ENCODE measurements around the gene AOAH.

AOAH gene

DNA sequence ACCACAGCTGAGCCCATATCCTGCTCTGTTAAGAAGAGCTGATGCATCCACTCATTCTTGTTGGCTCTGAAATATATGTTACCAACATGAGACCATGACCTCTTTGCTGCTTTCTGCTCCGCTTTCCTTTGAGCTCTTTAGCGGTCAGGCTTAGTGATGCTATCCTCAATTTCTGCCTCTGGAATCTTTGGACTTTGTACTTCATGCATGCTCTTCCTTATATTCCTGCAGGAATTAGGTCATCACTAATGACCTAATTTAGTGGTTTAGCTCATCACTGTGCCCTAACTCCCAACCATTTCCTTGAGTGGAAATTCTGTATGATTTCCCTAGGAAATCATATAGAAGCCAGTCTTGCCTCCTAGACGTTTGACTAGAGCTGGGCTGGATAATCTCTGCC, 119.5 kb downstream of the AOAH start:
- TF ChIP-seq, protein P1, sequence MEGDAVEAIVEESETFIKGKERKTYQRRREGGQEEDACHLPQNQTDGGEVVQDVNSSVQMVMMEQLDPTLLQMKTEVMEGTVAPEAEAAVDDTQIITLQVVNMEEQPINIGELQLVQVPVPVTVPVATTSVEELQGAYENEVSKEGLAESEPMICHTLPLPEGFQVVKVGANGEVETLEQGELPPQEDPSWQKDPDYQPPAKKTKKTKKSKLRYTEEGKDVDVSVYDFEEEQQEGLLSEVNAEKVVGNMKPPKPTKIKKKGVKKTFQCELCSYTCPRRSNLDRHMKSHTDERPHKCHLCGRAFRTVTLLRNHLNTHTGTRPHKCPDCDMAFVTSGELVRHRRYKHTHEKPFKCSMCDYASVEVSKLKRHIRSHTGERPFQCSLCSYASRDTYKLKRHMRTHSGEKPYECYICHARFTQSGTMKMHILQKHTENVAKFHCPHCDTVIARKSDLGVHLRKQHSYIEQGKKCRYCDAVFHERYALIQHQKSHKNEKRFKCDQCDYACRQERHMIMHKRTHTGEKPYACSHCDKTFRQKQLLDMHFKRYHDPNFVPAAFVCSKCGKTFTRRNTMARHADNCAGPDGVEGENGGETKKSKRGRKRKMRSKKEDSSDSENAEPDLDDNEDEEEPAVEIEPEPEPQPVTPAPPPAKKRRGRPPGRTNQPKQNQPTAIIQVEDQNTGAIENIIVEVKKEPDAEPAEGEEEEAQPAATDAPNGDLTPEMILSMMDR (conservative IDR thresholded peaks at IDR 0.05; ENCODE audit: low read length) = no peak
- TF ChIP-seq EZH2phosphoT487 (IDR thresholded peaks at IDR 0.05; ENCODE audit: borderline replicate concordance) = no peak
- H4K20me1 ChIP-seq (ENCODE audit: insufficient read depth, low read length, poor library complexity, severe bottlenecking) = no peaks in the 10 kb centered on the region
- H3K9ac ChIP-seq (ENCODE audit: low read depth, low read length, poor library complexity, severe bottlenecking) = no peak overlapping the region
- H3K4me1 ChIP-seq (ENCODE audit: insufficient read depth, low read length, poor library complexity, severe bottlenecking) = peaks cover 27% of the 10 kb centered on the region
- H3K4me3 ChIP-seq (ENCODE audit: low read length, poor library complexity, severe bottlenecking) = no peak overlapping the region
- no peak overlapping the region for H3K4me2 ChIP-seq (ENCODE audit: low read depth, low read length, poor library complexity, severe bottlenecking)
- H3K36me3 ChIP-seq (ENCODE audit: insufficient read depth, low read length) = no peaks in the 10 kb centered on the region
- no peaks in the 10 kb centered on the region for H3F3A ChIP-seq (ENCODE audit: low read depth)
- H3K9me2 ChIP-seq (replicated peaks; ENCODE audit: low read depth, low read length) = no peaks in the 10 kb centered on the region
- no peaks in the 10 kb centered on the region for H3K9me3 ChIP-seq (ENCODE audit: insufficient read depth, low read depth, low read length)
- no peaks in the 10 kb centered on the region for H3K79me2 ChIP-seq (ENCODE audit: insufficient read depth, low read length)
- H2AFZ ChIP-seq (ENCODE audit: low read length) = no peak overlapping the region
- no peaks in the 10 kb centered on the region for H3K27me3 ChIP-seq (ENCODE audit: insufficient read depth, low read length, poor library complexity, severe bottlenecking)

DNA sequence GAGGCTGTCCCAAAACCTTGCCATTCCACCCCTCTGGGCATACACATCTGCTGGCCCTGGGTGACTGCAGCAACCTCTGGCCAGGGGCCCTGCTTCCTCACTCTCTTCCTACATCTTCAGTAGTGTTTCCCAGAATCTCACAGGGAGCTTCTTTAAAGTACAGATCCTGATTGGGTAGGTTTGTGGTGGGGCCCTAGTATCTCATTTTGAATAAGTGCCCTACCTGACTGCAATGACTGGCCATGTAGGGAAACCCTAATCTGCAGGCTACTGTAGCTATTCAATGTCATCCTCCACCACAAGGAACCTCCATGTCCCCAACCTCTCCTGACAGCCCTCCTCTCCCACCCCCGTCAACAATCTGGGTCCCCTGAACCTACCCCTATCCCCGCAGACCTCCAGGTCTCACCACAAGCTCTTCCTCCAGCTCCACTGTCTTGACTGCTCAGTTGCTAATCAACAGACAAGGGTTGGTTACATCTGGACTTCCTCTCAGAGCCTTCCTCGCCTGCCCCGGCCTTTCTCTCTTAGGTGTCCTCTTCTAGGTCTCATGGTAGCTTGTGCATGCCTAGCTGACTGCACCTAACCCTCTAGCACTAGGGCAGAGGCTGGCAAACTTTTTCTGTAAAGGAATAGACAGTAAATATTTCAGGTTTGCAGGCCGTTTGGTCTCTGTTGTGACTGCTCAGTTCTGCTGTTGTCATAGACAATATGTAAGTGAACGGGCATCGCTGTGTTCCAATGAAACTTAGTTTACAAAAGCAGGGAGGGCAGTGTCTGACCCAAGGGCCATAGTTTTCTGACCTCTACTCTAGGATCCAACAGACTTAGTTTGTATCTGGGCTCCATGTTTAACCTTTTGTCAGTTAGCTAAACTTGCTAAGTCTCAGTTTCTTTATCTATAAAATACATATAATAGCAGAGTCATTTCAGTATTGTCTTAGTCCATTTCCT, 121.1 kb downstream of the AOAH start:
- Histone ChIP-seq H4K20me1 (ENCODE audit: insufficient read depth, low read length, poor library complexity, severe bottlenecking) (no peaks in the 10 kb centered on the region), H3K27me3 (ENCODE audit: insufficient read depth, low read length, poor library complexity, severe bottlenecking) (no peaks in the 10 kb centered on the region), H3F3A (ENCODE audit: low read depth) (no peaks in the 10 kb centered on the region), H2AFZ (ENCODE audit: low read length) (no peak overlapping the region), H3K4me3 (ENCODE audit: low read length, poor library complexity, severe bottlenecking) (no peak overlapping the region), H3K79me2 (ENCODE audit: insufficient read depth, low read length) (no peaks in the 10 kb centered on the region), H3K9ac (ENCODE audit: low read depth, low read length, poor library complexity, severe bottlenecking) (no peak overlapping the region), H3K4me2 (ENCODE audit: low read depth, low read length, poor library complexity, severe bottlenecking) (no peak overlapping the region), H3K4me1 (ENCODE audit: insufficient read depth, low read length, poor library complexity, severe bottlenecking) (peaks cover 27% of the 10 kb centered on the region), H3K9me3 (ENCODE audit: insufficient read depth, low read depth, low read length) (no peaks in the 10 kb centered on the region), H3K36me3 (ENCODE audit: insufficient read depth, low read length) (no peaks in the 10 kb centered on the region), H3K9me2 (replicated peaks; ENCODE audit: low read depth, low read length) (no peaks in the 10 kb centered on the region)
- TF ChIP-seq EZH2phosphoT487 (IDR thresholded peaks at IDR 0.05; ENCODE audit: borderline replicate concordance) = no peak
- TF ChIP-seq, protein P1 (conservative IDR thresholded peaks at IDR 0.05; ENCODE audit: low read length) = no peak

DNA sequence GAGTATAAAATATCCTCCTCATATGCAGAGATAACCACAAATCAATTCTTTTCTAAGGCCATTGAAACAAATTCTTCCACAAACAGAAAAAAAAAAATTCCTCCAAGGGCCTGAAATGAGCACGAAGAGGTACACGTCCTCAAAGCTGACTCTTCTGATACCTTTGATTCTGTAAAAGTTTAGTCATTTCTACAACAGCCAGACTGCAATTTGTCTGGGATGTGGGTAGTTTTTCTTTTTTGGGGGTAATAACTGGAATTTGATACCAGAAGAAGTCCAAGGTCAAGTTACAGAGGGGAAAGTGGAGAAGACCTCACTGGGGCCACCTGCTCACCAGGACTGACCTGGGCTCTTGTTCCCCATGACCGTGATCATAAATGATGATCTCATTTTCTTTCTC, 121.8 kb downstream of the AOAH start:
- Histone ChIP-seq H3K9ac (ENCODE audit: low read depth, low read length, poor library complexity, severe bottlenecking) (no peak overlapping the region), H3K36me3 (ENCODE audit: insufficient read depth, low read length) (no peaks in the 10 kb centered on the region), H3F3A (ENCODE audit: low read depth) (no peaks in the 10 kb centered on the region), H2AFZ (ENCODE audit: low read length) (no peak overlapping the region), H3K4me2 (ENCODE audit: low read depth, low read length, poor library complexity, severe bottlenecking) (no peak overlapping the region), H3K4me1 (ENCODE audit: insufficient read depth, low read length, poor library complexity, severe bottlenecking) (peaks cover 27% of the 10 kb centered on the region), H3K79me2 (ENCODE audit: insufficient read depth, low read length) (no peaks in the 10 kb centered on the region), H3K9me2 (replicated peaks; ENCODE audit: low read depth, low read length) (no peaks in the 10 kb centered on the region), H3K9me3 (ENCODE audit: insufficient read depth, low read depth, low read length) (no peaks in the 10 kb centered on the region), H4K20me1 (ENCODE audit: insufficient read depth, low read length, poor library complexity, severe bottlenecking) (no peaks in the 10 kb centered on the region), H3K27me3 (ENCODE audit: insufficient read depth, low read length, poor library complexity, severe bottlenecking) (no peaks in the 10 kb centered on the region), H3K4me3 (ENCODE audit: low read length, poor library complexity, severe bottlenecking) (no peak overlapping the region)
- TF ChIP-seq, protein P1 (conservative IDR thresholded peaks at IDR 0.05; ENCODE audit: low read length) = no peak
- TF ChIP-seq EZH2phosphoT487 (IDR thresholded peaks at IDR 0.05; ENCODE audit: borderline replicate concordance) = no peak

Data from Loucy (cell line).